ENCODE measurements around the gene CDC42EP2. TPM values are rescaled to one million over a fixed set of nuclear protein-coding genes. Genes with fewer than 3 reads are reported as not detected.

Gene CDC42EP2
- total and polyA plus RNA-seq, 2 donors (not counting 3 experiments of a cell fraction or from before 2014, with no cell fraction given) = 23.9 to 26.4 TPM

- ChIA-PET POLR2A (no interaction called here), CTCF (interaction anchor here (0.9 to 8.7 kb wide), 5 partner anchors 12 to 86 kb away, joined by 3 to 625 read pairs (median 3); no protein-coding TSS in a partner anchor)
- no peak overlapping the region for H3K27ac ChIP-seq (ENCODE audit: insufficient read depth, low read depth, low read length)
- H3K36me3 ChIP-seq (ENCODE audit: control insufficient read depth in 2 of 2, extremely low read depth in 1 of 2, insufficient read depth in 2 of 2, low read length in 2 of 2) = no peaks in the 10 kb centered on the region
- no peak overlapping the region for H2AFZ ChIP-seq (ENCODE audit: low read depth, low read length)
- H3K9me3 ChIP-seq (replicated peaks; ENCODE audit: control insufficient read depth, insufficient read depth, low read length) = no peaks in the 10 kb centered on the region
- no peak overlapping the region for H3K9ac ChIP-seq (replicated peaks; ENCODE audit: extremely low read depth, insufficient read depth, low read length)
- peaks cover 32% of the 10 kb centered on the region for H3K4me1 ChIP-seq (ENCODE audit: control insufficient read depth, extremely low read depth, insufficient read depth, low read length)
- intact Hi-C loops (cut with micrococcal nuclease) (no loop called here), dilution Hi-C loops (cut with MboI; ENCODE audit: extremely low pct_ligation_motif_present, low sequenced_read_pairs) (no loop called here)
- BruUV-seq (replicated peaks) = no TSS peak
- no peak overlapping the region for H3K4me3 ChIP-seq (replicated peaks in 1 of 3; ENCODE audit: insufficient read depth in 1 of 3, low read depth in 1 of 3, low read length in 3 of 3)
- no peaks in the 10 kb centered on the region for H3K9me1 ChIP-seq (replicated peaks; ENCODE audit: control insufficient read depth, extremely low read depth, insufficient read depth, low read length)
- no peaks in the 10 kb centered on the region for H4K20me1 ChIP-seq (replicated peaks; ENCODE audit: control insufficient read depth, extremely low read depth, insufficient read depth, low read length)
- H3K27me3 ChIP-seq (ENCODE audit: control insufficient read depth in 2 of 2, insufficient read depth in 2 of 2, low read length in 2 of 2) = no peaks in the 10 kb centered on the region
- FAIRE-seq = no peak
- no peak overlapping the region for H3K4me2 ChIP-seq (ENCODE audit: insufficient read depth, low read length)
- H3K79me2 ChIP-seq (ENCODE audit: control insufficient read depth, insufficient read depth, low read length) = peaks cover 25% of the 10 kb centered on the region
- DNase-seq (ENCODE audit: low read depth, low spot score) = no peak
- TF ChIP-seq MAX (IDR thresholded peaks at IDR 0.05; ENCODE audit: insufficient read depth, insufficient read length) = no peak
- TF ChIP-seq GATA2 (IDR thresholded peaks at IDR 0.05; ENCODE audit: insufficient read depth, insufficient read length, low read depth, low read length) = no peak
- no peak for TF ChIP-seq POLR2A (IDR thresholded peaks at IDR 0.05; ENCODE audit: low read depth, low read length)
- TF ChIP-seq FOS (IDR thresholded peaks at IDR 0.05; ENCODE audit: borderline replicate concordance, insufficient read depth, low read length) = no peak
- no peak for TF ChIP-seq JUN (IDR thresholded peaks at IDR 0.05; ENCODE audit: borderline replicate concordance, insufficient read depth, insufficient read length, low read depth)
- TF ChIP-seq MYC (IDR thresholded peaks at IDR 0.05; ENCODE audit: low read depth, low read length) = no peak
- no peak for TF ChIP-seq EZH2 (IDR thresholded peaks at IDR 0.05; ENCODE audit: borderline replicate concordance, low read depth, low read length, severe bottlenecking)
- TF ChIP-seq POLR2AphosphoS5 (IDR thresholded peaks at IDR 0.05; ENCODE audit: insufficient read depth, low read depth, low read length) = no peak
- no peak for TF ChIP-seq CTCF (IDR thresholded peaks at IDR 0.05; ENCODE audit: extremely low read depth in 1 of 2, insufficient read depth in 1 of 2, low read depth in 1 of 2, low read length in 2 of 2)
Measured at GRCh38 chr11:65311170-65311678, 3.4 kb upstream of the CDC42EP2 start.

All from endothelial cell of umbilical vein (primary cell).